ENCODE measurements around the gene FANCC.

FANCC gene

GRCh38 chr9:95182854-95183563 is 134.5 kb downstream of the FANCC start:
- Histone ChIP-seq H3K27me3 (ENCODE audit: insufficient read depth, low read length, poor library complexity) (no peaks in the 10 kb centered on the region), H4K20me1 (ENCODE audit: insufficient read depth, low read length) (no peaks in the 10 kb centered on the region), H3K4me3 (ENCODE audit: low read depth in 1 of 2, low read length in 2 of 2) (no peak overlapping the region), H3K9me3 (ENCODE audit: insufficient read depth, low read length, severe bottlenecking) (no peaks in the 10 kb centered on the region), H3K4me2 (ENCODE audit: insufficient read depth, low read length) (no peak overlapping the region), H2AFZ (ENCODE audit: low read depth, low read length) (no peak overlapping the region), H3K4me1 (ENCODE audit: insufficient read depth, low read length) (no peaks in the 10 kb centered on the region), H3K27ac (ENCODE audit: low read length) (no peak overlapping the region), H3K9ac (ENCODE audit: low read depth, low read length) (no peak overlapping the region), H3K79me2 (ENCODE audit: insufficient read depth, low read length) (no peaks in the 10 kb centered on the region), H3K36me3 (ENCODE audit: insufficient read depth, low read length) (no peaks in the 10 kb centered on the region)
- ATAC-seq (ENCODE audit: insufficient read depth, low read depth) = no peak
- TF ChIP-seq, protein P1, sequence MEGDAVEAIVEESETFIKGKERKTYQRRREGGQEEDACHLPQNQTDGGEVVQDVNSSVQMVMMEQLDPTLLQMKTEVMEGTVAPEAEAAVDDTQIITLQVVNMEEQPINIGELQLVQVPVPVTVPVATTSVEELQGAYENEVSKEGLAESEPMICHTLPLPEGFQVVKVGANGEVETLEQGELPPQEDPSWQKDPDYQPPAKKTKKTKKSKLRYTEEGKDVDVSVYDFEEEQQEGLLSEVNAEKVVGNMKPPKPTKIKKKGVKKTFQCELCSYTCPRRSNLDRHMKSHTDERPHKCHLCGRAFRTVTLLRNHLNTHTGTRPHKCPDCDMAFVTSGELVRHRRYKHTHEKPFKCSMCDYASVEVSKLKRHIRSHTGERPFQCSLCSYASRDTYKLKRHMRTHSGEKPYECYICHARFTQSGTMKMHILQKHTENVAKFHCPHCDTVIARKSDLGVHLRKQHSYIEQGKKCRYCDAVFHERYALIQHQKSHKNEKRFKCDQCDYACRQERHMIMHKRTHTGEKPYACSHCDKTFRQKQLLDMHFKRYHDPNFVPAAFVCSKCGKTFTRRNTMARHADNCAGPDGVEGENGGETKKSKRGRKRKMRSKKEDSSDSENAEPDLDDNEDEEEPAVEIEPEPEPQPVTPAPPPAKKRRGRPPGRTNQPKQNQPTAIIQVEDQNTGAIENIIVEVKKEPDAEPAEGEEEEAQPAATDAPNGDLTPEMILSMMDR (IDR thresholded peaks at IDR 0.05; ENCODE audit: borderline replicate concordance, extremely low read depth, low read length, poor library complexity, severe bottlenecking) = no peak
- no peak for TF ChIP-seq EZH2 (IDR thresholded peaks at IDR 0.05; ENCODE audit: borderline replicate concordance, low read depth, low read length, severe bottlenecking)
- no peak for DNase-seq

DNA sequence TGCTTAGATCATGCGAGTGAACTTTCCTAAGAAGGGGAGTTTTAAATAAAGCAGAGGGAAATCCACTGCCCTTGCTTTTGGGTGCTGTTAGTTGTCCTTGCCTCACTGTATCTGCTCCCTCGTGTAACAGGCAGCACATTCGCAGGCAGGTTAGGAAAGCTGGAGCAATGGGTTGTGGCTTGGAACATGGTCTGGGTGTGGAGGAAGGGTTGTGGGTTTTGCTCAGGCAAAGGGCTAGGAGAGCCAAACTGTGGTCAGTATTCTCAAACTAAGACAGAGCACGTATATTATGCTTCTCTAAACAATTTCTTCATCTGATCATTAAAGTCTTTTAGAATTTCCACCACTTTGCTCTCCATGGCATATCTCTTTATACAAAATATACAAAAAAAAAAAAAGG is 135.7 kb downstream of the FANCC start:
- Histone ChIP-seq H3K36me3 (ENCODE audit: insufficient read depth, low read length) (no peaks in the 10 kb centered on the region), H3K9ac (ENCODE audit: low read depth, low read length) (no peak overlapping the region), H3K27ac (ENCODE audit: low read length) (no peak overlapping the region), H4K20me1 (ENCODE audit: insufficient read depth, low read length) (no peaks in the 10 kb centered on the region), H3K4me2 (ENCODE audit: insufficient read depth, low read length) (no peak overlapping the region), H3K79me2 (ENCODE audit: insufficient read depth, low read length) (no peaks in the 10 kb centered on the region), H3K9me3 (ENCODE audit: insufficient read depth, low read length, severe bottlenecking) (no peaks in the 10 kb centered on the region), H3K27me3 (ENCODE audit: insufficient read depth, low read length, poor library complexity) (no peaks in the 10 kb centered on the region), H2AFZ (ENCODE audit: low read depth, low read length) (no peak overlapping the region), H3K4me3 (ENCODE audit: low read depth in 1 of 2, low read length in 2 of 2) (no peak overlapping the region), H3K4me1 (ENCODE audit: insufficient read depth, low read length) (no peaks in the 10 kb centered on the region)
- DNase-seq (no peak), ATAC-seq (ENCODE audit: insufficient read depth, low read depth) (no peak)
- TF ChIP-seq, protein P1 (IDR thresholded peaks at IDR 0.05; ENCODE audit: borderline replicate concordance, extremely low read depth, low read length, poor library complexity, severe bottlenecking) = no peak
- TF ChIP-seq EZH2 (IDR thresholded peaks at IDR 0.05; ENCODE audit: borderline replicate concordance, low read depth, low read length, severe bottlenecking) = no peak

DNA sequence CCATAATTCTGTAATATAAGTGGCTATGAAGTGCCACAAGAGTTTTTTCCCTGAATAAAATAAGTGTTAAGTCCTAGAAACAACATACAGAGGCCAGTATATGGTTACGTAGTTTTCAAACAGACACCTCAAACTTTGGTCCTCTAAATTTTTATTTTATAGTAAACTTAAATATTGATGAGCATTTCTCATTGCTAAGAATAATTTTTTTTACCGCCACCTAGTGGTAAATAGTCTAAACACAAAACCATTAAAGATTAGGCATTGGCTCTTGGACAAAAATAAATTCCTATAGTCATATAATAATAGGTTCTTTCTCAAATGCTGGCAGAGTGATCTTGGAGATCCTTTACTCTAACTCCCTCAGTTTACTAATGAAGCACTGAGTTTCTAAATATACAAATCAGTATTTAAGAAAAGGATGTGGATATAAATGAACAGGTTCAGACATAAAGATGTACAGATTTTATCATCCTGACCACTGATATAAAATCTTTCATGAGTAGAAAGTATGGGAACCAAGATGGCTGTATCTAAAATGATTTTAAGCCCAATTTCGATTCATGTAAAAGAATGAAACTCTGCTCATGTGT is 136.2 kb downstream of the FANCC start:
- Histone ChIP-seq H3K9me3 (ENCODE audit: insufficient read depth, low read length, severe bottlenecking) (no peaks in the 10 kb centered on the region), H3K4me1 (ENCODE audit: insufficient read depth, low read length) (no peaks in the 10 kb centered on the region), H3K4me3 (ENCODE audit: low read depth in 1 of 2, low read length in 2 of 2) (no peak overlapping the region), H3K9ac (ENCODE audit: low read depth, low read length) (no peak overlapping the region), H2AFZ (ENCODE audit: low read depth, low read length) (no peak overlapping the region), H4K20me1 (ENCODE audit: insufficient read depth, low read length) (no peaks in the 10 kb centered on the region), H3K36me3 (ENCODE audit: insufficient read depth, low read length) (no peaks in the 10 kb centered on the region), H3K27me3 (ENCODE audit: insufficient read depth, low read length, poor library complexity) (no peaks in the 10 kb centered on the region), H3K79me2 (ENCODE audit: insufficient read depth, low read length) (no peaks in the 10 kb centered on the region), H3K4me2 (ENCODE audit: insufficient read depth, low read length) (no peak overlapping the region), H3K27ac (ENCODE audit: low read length) (no peak overlapping the region)
- TF ChIP-seq EZH2 (IDR thresholded peaks at IDR 0.05; ENCODE audit: borderline replicate concordance, low read depth, low read length, severe bottlenecking) = no peak
- TF ChIP-seq, protein P1 (IDR thresholded peaks at IDR 0.05; ENCODE audit: borderline replicate concordance, extremely low read depth, low read length, poor library complexity, severe bottlenecking) = peak; percentile 47
- DNase-seq (no peak), ATAC-seq (ENCODE audit: insufficient read depth, low read depth) (no peak)

All from DND-41 (cell line).